Kidney capillary endothelial cell (primary cell): ENCODE results near the gene LTB4R.
A peak's percentile ranks its signal among the peaks of the same experiment; 100 is the strongest.

ENCODE experiments used
- DNase-seq: peaks from one replicate; pipeline ENCODE4 v3.0.0-alpha.2; 2018; ENCODE audit warnings: low spot score

LTB4R gene, protein sequence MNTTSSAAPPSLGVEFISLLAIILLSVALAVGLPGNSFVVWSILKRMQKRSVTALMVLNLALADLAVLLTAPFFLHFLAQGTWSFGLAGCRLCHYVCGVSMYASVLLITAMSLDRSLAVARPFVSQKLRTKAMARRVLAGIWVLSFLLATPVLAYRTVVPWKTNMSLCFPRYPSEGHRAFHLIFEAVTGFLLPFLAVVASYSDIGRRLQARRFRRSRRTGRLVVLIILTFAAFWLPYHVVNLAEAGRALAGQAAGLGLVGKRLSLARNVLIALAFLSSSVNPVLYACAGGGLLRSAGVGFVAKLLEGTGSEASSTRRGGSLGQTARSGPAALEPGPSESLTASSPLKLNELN

DNA sequence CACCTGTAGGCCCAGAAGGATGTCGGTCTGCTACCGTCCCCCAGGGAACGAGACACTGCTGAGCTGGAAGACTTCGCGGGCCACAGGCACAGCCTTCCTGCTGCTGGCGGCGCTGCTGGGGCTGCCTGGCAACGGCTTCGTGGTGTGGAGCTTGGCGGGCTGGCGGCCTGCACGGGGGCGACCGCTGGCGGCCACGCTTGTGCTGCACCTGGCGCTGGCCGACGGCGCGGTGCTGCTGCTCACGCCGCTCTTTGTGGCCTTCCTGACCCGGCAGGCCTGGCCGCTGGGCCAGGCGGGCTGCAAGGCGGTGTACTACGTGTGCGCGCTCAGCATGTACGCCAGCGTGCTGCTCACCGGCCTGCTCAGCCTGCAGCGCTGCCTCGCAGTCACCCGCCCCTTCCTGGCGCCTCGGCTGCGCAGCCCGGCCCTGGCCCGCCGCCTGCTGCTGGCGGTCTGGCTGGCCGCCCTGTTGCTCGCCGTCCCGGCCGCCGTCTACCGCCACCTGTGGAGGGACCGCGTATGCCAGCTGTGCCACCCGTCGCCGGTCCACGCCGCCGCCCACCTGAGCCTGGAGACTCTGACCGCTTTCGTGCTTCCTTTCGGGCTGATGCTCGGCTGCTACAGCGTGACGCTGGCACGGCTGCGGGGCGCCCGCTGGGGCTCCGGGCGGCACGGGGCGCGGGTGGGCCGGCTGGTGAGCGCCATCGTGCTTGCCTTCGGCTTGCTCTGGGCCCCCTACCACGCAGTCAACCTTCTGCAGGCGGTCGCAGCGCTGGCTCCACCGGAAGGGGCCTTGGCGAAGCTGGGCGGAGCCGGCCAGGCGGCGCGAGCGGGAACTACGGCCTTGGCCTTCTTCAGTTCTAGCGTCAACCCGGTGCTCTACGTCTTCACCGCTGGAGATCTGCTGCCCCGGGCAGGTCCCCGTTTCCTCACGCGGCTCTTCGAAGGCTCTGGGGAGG, at the start of gene LTB4R:
LTB4R (plus strand) TSS at position 857 of the 959 bp plus-strand sequence. CDS start 4,150 bp downstream, outside the sequence.
- peak; percentile 91 for DNase-seq

GRCh38 chr14:24261969-24262327, 49.4 kb upstream of the LTB4R start:
- DNase-seq: no peak

DNA sequence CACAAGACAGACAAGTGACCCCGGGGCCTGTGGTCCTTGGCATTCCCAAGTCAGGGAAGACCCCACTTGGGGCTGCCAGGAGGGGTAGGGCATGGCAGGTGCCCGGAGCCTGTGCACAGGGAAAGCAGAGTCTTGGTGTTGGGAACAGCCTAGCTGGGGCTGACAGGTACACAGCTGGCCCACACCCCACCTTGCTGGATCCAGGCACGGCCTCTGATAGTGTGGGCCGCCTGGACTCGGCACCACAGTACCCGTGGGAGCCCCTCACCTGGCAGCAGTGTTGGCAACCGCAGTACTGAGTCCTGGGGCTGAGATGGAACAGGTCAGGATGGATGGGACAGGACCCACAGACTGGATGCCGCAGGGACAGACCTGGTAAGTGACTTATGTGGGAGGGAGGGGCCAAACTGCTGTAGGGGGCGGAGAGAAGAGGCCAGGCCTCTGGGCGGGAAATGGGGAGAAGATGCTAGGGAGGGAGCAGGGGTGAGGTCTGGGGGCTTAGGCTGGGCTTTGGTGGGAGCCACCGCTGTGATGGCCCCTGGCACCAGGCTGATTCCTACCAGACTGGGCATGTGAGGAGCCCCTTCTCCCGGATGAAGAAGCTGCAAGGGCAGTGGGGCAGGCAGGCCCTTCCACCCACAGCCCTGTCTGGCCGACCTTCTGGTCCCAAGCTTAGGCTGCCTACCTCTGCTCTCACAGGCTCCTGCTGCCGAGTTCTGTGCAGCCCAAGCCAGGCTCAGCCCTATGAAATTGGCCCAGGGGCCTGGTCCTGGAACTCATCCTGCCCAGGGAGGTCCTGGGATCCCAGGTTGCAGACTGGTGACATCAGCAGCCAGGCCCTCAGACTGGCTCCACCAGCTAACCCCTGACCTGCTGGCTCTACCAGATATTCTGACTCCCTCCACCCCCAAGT, 48.2 kb upstream of the LTB4R start, which contains the start of gene TGM1:
TGM1 (minus strand) TSS at position 357 of the 913 bp plus-strand sequence. CDS start 825 bp downstream, outside the sequence.
- DNase-seq: no peak

- DNase-seq: no peak
Measured at GRCh38 chr14:24263848-24264247, 47.5 kb upstream of the LTB4R start.

GRCh38 chr14:24264298-24264697, 47.0 kb upstream of the LTB4R start:
- no peak for DNase-seq

DNA sequence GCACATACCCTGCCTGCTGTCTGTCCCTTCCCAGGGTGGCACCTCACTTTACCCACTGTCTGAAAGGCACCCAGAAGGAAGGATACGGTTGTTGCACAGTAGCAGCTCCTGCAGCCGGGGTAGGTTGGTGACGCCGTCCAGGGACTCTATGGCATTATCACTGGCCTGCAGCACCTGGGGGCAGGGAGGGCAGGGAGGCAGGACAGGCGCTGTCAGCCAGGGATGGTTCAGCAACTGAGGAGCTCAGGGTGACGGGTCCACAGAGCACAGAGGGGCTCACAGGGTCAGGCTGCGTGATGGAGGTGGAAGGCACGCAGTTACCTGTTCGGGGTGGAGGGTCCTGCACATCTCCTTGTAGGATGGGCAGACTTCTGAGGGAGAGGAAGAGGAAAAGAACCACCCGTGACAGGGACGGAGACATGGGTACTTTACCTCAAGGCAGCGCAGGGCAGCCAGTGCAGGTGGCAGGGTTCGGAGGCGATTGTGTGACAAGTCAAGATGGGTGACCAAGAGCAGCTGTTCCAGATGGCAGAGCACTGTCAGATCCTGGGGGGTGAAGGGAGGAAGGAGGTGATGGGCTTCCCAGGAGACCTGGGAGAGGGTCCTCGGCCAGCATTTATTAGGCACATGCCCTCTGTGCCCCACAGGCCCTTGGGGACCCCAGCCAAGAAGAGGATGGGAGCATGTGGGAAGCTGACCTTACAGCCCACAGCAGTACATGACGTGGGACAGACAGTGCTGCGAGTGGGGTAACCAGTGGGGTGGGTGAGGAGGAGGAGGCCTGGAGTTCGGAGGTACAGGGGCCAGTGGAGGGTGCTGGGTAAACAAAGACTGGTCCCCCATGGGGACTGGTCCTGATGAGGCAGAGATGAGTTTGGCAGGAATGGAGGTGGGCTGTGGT, 44.7 kb upstream of the LTB4R start:
- DNase-seq: no peak

GRCh38 chr14:24267516-24267915, 43.8 kb upstream of the LTB4R start:
- DNase-seq: no peak

GRCh38 chr14:24268225-24268624, 43.1 kb upstream of the LTB4R start:
- no peak for DNase-seq

DNA sequence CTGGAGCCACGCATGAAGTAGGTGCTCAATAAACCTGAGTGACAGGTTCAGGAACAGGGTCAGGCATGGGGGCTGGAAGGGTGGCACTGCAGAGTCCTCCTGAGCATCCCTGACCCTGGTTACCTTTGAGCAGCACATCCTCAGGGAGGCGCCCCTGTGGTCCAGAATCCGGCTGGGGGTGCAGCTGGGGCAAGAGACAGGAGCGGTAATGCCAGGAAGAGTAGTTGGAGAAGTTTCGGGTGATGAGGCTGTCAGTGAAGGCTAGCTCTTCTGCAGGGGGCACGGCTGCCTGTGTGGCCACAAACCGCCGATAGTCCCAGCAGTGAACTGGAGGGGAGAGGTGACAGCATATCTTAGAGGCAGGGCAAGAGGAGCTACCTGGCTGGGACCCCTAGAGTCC, 41.9 kb upstream of the LTB4R start:
- no peak for DNase-seq

- no peak for DNase-seq
Measured at GRCh38 chr14:24269910-24270536, 41.3 kb upstream of the LTB4R start.

- DNase-seq: no peak
Measured at GRCh38 chr14:24270537-24271133, 40.7 kb upstream of the LTB4R start.

DNA sequence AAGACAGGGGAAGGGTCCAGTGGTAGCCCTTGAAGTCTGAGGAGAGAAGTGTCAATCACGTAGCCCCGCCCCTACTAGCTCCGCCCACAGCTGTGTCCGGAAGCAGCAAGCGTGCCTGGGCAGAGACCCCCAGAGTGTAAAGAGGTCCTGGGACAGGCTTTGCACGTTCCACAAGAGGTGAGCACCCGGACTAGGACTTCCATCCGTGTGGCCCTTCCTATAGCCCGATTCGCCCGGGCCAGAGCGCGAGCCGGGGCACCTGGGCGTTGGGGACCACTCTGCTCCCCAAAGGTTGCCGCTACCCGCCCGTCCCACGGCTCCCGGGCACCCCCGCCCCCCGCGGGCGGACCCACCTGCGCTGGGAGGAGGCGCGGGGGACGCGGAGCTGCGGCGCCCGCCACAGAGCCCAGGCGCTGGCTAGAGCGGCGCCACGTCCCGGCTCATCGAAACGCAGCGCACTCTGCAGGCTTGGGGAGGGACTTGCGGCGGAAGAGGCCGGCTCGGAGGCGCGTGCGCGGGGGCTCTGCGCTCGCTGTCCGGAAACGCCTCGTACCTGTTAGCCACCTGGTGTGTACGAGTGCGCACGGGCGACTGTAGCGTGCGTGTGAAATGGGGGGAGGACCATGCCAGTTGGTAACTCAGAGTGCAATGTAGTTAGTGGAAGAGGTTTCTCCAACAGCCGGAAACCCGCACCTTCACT, 40.0 kb upstream of the LTB4R start, which contains the start of gene RABGGTA:
RABGGTA (minus strand) TSS at position 464 of the 700 bp plus-strand sequence. CDS start 482 bp downstream, outside the sequence.
- DNase-seq: peak; percentile 74

- no peak for DNase-seq
Measured at GRCh38 chr14:24271834-24272263, 39.5 kb upstream of the LTB4R start.

DNA sequence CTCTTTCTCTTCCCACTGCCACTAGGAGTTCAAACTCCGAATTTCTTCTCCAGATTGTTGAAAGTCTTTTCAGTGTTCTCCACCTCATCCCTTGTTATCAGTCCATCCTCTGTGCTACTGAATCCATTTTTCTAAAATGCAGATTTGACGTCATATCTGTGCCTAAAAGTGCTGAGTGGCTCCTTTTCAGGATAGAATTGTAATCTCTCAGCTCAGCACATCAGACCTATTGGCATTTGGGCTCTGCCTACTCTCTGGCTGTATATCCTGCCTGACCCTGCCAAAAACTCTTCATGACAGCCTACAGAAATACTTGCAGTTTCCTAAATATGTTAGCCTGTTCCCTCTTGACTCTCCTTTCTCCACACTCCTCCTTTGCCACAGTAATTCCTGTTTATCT, 38.8 kb upstream of the LTB4R start:
- no peak for DNase-seq

DNA sequence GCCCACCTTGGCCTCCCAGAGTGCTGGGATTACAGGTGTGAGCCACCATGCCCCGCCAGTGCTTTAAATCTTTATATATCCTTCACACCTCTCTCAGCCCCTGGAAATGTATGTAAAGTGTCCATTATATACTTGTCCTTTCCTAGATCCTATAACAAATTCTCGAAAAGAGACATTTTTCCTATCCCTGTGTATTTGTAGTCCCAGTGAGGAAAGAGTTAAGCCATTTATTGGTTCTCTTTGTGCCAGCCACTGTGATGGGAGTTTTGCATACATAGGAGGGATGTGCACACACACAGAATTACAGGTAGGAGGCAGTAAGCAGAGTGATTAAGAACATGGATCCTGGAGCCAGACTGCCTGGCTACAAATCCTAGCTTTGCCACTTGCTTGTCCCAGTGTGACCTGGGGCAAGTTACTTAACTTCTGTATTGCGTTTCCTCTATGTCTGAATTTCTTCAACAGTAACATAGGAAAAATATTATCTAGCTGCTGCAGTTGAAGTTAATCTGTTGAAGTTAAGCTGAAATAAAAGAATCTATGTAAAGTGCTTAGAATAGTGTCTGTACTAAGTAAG, 37.8 kb upstream of the LTB4R start:
- no peak for DNase-seq

GRCh38 chr14:24274101-24274543, 37.2 kb upstream of the LTB4R start:
- DNase-seq: peak; percentile 1

GRCh38 chr14:24277071-24277470, 34.2 kb upstream of the LTB4R start:
- DNase-seq: no peak

GRCh38 chr14:24277606-24278321, 33.5 kb upstream of the LTB4R start:
- no peak for DNase-seq
